HG02852 (cell line): ENCODE measurements around the gene CGB7.
"Not testable (repeated sequence)": the region's sequence is repeated elsewhere in the genome, so short reads cannot be mapped to it uniquely, and the experiment has no call there.

ENCODE experiments used
- ATAC-seq: cut with Tn5 transposase; IDR thresholded peaks from one replicate; pipeline ENCODE4 v1.9.1; 2021; ENCODE audit warnings: mild to moderate bottlenecking, moderate library complexity; ENCODE audit not compliant: unreplicated experiment

The CGB7 gene

DNA sequence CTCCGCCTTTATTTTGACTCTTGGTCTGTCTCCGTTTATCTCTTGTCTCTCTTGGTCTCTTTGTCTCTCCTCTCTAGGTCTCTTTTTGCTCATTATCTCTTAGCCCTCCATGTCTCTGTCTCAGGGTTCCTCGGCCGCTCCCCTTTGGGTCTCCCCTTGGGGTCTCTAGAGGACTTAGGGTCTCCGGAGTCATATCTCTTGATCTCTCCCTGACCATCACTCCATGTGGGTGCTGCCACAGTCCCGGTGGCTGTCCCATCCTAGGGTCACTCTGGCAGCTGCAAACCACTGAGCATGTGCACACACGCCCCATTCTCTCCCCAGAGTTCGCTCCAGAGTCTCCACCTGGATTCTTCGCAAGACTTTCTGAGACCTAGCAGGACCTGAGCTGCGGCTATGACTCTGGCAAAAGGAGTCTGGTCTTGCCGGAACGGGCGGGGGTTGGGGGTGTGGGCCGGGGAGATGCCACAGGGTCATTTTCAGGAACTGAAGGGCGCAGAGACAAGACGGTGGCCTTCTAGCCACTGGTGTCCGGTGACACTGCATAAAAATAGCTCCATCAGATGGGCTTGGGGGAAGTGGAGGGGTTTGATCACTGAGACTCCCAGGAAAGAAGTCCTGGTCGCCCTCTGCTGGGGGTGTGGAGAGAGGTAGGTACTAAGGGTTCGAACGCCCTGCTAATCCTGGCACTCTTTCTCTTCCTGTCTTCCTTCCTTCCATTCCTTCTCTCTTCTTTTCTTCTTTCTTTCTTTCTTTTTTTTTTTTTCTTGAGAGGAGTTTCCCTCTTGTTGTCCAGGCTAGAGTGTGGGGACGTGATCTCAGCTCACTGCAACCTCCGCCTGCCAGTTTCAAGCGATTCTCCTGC lies 16.2 kb upstream of the CGB7 start:
- ATAC-seq, result no peak

DNA sequence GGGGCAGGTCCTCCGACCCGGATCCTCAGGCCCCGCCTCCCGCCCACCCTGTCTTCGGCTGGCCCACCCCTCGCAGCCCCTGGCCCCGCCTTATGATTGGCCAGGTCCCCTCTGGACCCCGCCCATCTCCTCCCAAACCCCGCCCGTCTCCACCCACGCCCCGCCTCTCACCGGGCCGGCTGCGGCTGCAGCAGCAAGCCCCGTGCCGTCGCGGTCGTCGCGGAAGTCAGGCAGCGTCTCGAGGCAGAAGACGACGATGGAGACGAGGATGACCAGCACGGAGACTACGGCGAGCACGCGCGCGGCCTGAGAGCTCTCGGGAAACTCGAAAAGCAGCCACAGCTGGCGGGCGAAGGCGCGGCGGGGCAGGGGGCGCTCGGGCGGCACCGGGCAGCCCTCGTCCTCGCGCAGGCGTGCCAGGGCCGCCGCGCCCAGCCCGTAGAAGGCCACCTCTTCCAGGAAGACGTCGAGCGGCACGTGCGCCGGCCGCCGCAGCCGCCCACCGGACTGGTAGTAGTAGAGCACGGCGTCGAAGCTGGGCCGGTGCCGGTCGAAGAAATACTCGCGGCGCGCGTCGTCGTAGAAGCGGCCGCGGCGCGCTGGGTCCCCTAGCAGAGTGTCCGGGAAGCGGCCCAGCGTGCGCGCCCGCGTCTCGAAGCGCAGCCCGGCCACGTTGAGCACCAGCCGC lies 14.5 kb upstream of the CGB7 start:
- ATAC-seq, result no peak

DNA sequence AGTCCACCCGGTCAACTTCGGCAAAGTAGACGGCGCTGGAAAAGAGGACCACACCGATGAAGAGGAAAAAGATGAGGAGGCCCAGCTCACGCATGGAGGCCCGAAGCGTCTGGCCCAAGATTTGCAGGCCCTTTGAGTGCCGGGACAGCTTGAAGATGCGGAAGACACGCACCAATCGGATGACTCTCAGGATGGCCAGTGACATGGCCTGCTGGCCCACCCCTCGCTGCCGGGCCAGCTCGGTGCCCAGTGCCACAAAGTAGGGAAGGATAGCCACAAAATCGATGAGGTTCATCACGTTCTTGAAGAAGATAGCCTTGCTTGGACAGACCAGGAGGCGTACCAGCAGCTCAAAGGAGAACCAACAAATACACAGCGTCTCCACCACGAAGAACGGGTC lies 12.9 kb upstream of the CGB7 start:
- no peak for ATAC-seq

DNA sequence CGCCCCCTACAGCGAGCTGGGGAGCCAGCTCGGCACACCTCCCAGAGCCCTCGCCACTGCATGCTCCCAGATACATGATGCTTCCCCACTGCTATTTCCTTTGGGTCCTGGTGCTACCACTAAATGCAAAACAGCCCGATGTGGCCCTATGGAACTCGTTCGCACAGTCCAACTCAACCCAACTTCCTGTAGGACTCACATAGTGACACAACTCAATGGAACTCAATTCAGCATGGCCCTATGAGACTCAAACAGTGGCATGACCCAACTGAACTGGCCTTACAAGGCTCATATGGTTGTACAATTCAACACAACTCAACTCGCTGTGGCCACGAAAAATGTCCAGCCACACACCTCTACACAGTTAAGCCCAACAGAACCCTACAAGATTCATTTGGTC lies 11.5 kb upstream of the CGB7 start:
- no peak for ATAC-seq

DNA sequence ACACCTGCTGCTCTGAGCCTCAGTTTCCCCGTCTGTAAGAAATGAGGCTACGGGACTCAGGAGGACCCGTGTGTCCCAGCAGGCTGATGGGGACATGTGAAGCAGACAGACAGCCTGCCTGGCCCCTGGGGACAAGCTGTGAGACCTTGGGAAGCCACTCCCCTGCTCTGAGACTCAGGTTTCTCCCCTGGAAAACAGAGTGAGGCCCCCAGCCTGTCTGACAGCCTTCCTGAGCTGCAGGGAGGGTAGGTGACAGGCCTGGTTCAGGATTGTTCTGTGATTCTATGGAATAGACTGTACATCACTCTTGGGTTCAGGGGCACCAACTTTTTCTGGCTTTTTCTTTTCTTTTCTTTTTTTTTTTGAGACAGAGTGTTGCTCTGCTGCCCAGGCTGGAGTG lies 10.0 kb upstream of the CGB7 start:
- no peak for ATAC-seq

DNA sequence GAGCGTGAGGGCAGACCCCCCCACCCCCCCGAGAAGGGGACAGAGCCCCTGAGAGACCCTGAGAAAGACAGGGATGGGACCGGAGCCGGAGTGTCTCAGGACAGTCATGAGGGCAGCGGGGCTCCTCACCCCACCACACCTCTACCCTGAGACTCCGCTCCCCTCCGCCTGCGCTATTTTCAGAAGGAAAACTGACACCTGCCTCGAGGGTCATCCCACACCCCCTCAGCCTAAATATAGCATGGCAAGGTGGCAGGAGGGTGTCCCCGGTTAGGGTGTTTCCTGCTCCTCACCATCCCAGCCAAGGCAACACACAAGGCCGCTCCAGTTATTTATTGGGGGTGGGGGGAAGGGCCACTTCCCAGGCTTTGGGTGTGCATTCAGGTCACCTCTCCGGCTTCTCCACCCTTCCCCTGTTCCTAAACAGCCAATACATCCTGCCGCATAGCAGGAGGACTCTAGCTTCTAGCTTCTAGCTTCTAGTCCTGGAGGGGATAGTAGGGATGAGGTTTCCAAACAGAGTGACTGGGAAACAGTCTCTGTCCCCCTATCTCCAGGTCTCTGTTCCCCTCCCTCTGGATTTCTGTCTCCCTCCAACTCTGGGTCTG lies 8.5 kb upstream of the CGB7 start:
- no peak for ATAC-seq

DNA sequence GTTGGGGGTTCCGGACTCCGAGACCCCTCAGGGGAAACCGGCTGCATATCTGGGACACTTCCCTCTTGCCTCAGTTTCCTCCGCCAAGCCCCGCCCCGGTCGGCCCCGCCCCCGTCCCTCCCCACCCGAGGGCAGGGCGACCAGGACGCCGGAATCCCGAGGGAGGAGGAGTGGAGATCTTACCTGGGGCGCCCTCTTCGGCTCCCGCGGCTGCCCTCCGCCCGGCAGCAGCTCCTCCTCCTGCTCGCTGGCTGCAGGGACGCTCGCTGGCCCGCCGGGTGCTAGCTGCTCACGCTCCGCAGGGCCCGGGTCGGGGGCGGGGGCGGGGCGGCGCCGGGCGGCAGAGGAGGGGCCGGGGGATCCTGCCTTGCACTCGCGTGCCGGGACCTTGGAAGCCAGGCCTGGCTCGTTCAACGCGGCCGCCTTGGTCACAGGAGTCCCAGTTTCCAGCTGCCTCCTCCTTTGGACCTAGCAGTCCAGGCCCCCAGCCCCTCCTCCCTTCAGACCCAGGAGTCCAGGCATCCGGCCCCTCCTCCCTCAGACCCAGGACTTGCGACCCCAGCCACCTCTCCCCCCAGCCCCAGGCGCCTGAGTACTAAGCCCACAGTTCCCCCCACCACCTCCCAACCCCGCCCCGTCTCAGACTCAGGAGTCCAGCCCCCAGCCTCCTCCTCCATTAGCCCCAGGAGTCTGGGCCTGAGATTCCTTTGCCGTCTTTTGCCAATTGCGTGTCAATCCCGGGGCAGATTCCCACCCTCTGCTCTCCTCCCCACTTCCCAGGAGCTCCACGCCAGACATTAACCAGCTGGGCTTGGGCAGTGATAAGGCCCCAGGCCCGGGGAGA lies 7.4 kb upstream of the CGB7 start, which contains the start of gene NTF4:
Gene NTF4, minus strand, starts transcription at position 51 of the 844 bp plus-strand sequence. CDS start 2,821 bp downstream, outside the sequence.
- no peak for ATAC-seq

DNA sequence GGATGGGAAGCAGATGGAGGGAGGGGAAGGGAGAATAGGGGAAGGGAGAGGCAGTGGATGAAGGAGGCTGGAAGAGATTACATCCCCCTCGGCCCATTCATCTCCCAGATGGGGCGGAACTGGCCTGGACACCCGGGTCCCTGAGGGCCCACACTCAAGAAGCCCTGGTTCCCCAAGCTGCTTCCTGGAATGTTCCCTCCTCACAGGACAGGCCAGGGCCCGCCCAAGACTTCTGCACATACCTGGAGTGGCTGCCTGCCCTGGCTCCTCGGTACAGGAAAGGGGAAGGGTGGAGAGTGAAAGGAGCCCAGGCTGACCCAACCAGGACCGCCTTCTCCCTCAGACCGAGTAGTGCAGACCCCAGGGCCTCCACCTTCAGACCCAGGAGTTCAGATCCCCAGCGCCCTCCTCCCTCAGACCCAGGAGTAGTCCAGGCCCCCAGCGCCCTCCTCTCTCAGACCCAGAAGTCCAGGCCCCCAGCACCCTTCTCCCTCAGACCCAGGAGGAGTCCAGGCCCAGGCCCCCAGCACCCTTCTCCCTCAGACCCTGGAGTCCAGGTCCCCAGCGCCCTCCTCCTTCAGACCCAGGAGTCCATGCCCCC lies 6.6 kb upstream of the CGB7 start:
- ATAC-seq, result no peak

DNA sequence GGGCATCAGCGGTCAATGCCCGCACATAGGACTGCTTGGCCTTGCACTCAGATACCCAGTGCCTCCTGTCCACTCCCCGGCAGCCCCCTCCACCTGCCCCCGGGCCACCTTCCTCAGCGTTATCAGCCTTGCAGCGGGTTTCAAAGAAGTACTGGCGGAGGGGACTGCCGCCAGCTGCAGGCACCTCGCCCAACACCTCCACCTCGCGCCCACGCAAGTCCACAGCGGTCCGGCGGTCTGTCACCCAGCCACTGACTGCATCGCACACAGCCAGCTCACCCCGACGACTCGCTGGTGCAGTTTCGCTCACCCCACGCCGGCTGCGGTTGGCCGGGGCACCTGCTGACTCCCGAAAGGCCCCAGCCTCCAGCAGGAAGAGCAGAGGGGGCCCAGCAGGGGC lies 3.9 kb upstream of the CGB7 start:
- no peak for ATAC-seq

DNA sequence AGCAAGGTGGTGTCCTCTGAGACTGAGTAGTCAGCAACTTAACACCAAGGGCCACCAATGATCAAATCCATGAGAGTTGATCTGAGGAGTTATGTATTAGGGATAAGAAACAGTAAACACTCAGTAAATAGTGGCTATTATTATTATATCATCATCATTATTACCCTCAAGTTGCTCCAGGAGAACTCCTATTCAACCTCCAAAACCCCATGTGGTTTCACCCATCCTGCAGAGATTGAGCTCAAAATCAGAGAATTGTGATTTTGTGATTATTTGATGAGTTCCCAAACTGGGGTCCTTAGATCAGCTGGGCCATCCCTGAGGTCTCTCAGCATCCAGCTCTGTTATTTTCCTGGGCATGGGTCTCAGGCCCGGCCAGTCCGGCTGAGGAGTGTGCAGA lies 3.5 kb upstream of the CGB7 start:
- ATAC-seq, result no peak

DNA sequence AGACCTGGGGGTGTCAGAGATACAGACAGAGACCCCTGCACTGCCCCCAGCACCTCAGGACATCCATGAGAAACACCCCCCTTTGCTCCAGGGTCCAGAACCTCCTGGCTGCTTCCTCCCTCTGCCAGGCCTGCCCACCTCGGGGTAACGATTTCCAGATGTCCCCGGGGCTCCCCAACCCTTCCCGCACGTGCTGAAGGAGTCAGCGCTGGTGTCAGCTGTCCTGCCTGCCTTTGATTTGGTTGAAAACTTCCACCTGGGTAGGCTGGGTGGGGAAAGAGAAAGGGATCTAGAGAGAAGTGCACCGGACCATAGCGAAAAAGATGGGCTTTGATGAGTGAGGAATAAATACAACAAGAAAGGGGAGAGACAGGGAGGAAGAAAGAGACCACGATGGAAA lies 1.5 kb upstream of the CGB7 start:
- ATAC-seq, result no peak

DNA sequence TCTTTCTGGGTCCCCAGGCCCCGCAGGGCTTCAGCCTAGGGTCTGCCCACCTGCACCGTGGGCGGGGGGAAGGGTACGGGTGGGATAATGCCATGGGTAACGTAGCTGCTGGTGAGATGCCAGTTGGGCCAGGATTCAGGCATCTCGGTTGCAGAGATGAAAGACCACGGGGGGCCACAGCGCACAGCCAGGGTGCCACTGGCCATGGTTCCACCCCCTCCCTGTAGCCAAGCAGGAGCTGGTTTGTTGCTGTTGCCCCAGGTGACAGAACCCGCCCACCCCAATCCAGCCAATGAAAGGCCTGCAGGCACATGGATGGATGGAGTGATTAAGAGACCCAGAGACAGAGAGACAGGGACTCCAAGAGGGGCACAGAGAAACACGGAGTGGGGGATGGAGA lies 1.0 kb upstream of the CGB7 start:
- no peak for ATAC-seq

DNA sequence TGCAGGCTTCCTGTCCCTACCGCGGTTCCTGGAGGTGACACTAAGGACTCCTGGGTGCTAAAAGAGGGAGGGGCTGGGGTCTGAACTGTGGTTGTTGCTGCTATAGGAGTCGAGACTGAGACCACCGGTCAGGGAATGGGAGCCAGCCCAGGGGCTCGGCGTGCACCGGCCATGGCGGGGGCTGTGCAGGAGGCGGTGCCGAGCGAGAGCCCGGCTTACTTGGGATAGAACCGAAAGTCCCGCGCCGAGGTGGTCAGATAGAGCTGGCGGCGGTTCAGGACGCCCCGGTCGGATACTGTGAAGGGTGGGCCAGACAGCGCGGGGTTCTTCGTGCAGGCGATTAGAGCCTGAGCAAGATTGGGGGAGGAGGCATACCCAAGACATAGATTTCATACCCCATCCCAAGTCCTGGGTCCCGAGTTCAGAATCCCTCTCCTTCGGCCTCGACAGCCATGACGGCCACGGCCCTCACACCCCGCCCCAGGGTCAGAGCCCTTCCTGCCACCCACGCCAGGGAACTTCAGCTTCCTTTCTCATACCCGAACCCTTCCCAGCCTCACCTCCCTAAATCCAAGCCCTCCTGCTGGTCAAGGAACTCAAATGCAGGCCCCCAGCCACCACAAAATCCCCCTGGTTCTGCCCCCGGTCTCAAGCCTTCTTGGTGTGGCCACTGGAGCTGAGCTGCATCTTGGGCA lies 500 bp downstream of the CGB7 start:
- not testable (repeated sequence) for ATAC-seq

DNA sequence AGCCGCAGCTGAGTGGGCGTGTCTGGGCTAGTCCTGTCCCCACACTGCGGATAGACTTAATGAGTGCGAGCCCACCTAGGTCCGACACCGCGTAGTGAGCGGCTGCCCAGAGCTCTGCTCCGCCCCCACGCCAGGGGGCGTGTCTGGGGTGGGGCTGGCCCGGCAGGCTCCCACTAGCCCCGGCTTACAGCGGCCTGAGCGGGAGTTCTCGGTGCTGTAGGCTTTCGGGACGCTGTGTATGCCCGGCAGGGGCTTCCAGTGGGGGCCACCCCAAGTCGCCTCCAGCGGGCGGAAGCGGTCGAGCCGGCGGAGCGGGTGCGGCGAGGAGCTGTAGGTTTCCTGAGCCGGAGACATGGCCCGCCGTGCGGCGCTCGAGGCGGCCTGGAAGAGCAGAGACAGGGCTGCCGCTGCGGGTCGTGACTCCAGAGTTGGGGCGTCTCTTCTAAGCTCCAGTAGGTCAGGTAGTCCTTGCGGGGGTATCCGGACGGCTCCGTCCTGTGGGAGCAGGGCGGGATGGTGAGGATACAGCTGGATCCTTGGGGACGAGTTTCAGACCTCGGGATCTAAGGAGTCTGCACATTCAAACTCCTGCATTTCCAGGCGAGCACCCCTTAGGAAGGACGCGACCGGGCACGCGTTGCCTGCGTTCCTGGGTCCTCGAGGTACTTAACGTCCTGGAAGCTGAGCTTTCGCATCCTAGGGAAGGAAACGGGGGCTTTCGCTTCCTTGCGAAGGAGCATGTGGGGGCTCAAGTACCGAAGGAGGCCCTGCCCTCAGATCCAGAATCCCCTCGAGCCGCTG lies 1.2 kb downstream of the CGB7 start:
- no peak for ATAC-seq

DNA sequence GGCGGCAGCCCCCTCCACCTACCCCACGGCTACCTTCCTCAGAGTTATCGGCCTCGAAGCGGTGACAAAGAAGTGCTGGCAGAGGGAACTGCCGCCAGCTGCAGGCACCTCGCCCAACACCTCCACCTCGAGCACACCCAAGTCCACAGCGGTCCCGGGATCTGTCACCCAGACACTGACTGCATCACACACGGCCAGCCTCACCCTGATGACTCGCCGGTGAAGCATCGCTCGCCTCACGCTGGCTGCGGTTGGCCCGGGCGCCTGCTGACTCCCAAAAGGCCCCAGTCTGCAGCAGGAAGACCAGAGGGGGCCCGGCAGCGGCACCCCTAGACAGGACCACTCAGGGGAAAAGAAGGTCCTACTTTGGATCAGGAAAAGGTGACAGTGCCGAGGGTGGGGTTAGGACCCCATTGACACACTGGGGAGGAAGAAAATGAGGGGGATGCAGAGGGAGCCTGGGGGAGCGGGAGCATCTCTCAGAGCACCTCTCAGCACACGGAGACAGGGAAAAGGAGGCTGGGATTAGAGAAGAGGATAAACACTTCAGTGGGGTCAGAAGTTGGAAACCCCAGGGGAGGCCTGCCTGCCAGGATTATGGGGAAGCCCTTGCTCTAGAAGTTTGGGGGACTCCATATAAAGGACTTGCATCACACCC lies 7.0 kb downstream of the CGB7 start:
- ATAC-seq, result not testable (repeated sequence)

DNA sequence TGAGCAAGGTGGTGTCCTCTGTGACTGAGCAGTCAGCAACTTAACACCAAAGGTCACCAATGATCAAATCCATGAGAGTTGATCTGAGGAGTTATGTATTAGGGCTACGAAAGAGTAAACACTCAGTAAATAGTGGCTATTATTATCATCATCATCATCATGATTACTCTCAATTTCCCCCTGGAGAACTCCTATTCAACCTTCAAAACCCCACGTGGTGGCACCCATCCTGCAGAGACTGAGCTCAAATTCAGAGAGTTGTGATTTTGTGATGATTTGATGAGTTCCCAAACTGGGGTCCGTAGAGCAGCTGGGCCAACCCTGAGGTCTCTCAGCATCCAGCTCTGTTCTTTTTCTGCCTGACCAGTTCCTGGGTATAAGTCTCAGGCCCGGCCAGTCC lies 7.7 kb downstream of the CGB7 start:
- not testable (repeated sequence) for ATAC-seq

DNA sequence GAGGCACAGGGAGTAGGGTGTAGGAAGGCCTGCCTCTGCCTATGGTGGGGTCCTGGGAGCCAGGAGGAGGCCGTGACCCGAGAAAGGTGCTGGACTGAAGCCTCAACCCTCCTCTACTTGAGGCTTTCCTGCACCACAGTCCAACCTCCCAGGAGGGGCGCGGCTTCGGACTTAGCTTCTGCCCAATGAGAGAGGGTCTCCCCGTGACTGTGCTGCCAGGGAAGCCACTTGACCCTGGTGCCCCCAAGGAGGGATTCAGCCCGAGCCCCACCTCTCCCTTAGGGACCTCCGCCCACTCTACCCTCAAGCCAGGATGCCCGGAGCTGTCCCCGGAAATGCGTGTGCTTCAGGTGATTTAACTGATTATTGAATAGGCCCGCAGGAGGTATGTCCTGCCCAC lies 8.5 kb downstream of the CGB7 start, which contains the start of gene CGB8:
Gene CGB8, minus strand, starts transcription at position 101 of the 400 bp plus-strand sequence. CDS start 372 bp downstream, outside the sequence.
- not testable (repeated sequence) for ATAC-seq

DNA sequence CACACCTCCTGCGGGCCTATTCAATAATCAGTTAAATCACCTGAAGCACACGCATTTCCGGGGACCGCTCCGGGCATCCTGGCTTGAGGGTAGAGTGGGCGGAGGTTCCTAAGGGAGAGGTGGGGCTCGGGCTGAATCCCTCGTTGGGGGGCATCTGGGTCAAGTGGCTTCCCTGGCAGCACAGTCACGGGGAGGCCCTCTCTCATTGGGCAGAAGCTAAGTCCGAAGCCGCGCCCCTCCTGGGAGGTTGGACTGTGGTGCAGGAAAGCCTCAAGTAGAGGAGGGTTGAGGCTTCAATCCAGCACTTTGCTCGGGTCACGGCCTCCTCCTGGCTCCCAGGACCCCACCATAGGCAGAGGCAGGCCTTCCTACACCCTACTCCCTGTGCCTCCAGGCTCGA lies 14.0 kb downstream of the CGB7 start, which contains the start of gene CGB5:
Gene CGB5, plus strand, starts transcription at position 301 of the 400 bp plus-strand sequence. CDS start 362 bp downstream, outside the sequence.
- not testable (repeated sequence) for ATAC-seq
